WTC11 (cell line): Measurements from ENCODE around the gene CCDC178.

Experiments used
- ATF3 ChIP-seq: sonication (generic); formaldehyde crosslinking; conservative IDR thresholded peaks from 2 replicates; pipeline ENCODE4 v1.8.1; 2022; ENCODE audit warnings: mild to moderate bottlenecking, missing genetic modification reagents
- CREB1 ChIP-seq: sonication (generic); formaldehyde crosslinking; IDR thresholded peaks from 2 replicates; pipeline ENCODE4 v1.8.0; 2023; ENCODE audit warnings: mild to moderate bottlenecking, missing genetic modification reagents
- CTCF ChIP-seq: fragments of 200-600 bp; IDR thresholded peaks from 2 replicates; pipeline ENCODE4 v1.8.0; 2022; ENCODE audit warnings: antibody characterized with exemption
- ESRRA ChIP-seq: sonication (generic); formaldehyde crosslinking; IDR thresholded peaks from 2 replicates; pipeline ENCODE4 v1.8.1; 2022; ENCODE audit warnings: mild to moderate bottlenecking, missing genetic modification reagents, borderline replicate concordance
- IRF1 ChIP-seq: sonication (generic); formaldehyde crosslinking; IDR thresholded peaks from 2 replicates; pipeline ENCODE4 v1.8.0; 2023; ENCODE audit warnings: missing genetic modification reagents
- MAX ChIP-seq: sonication (generic); formaldehyde crosslinking; IDR thresholded peaks from 2 replicates; pipeline ENCODE4 v1.8.0; 2022; ENCODE audit warnings: mild to moderate bottlenecking, missing genetic modification reagents
- NFYB ChIP-seq: sonication (generic); formaldehyde crosslinking; conservative IDR thresholded peaks from 2 replicates; pipeline ENCODE4 v1.8.0; 2022; ENCODE audit warnings: low read depth, missing genetic modification reagents
- OVOL2 ChIP-seq: fragments of 250-450 bp; sonication (Bioruptor Pico); IDR thresholded peaks from 2 replicates; pipeline ENCODE4 v1.9.0; 2021; ENCODE audit warnings: mild to moderate bottlenecking, borderline replicate concordance
- ZNF232 ChIP-seq: sonication (generic); formaldehyde crosslinking; IDR thresholded peaks from 2 replicates; pipeline ENCODE4 v1.8.0; 2022; ENCODE audit warnings: mild to moderate bottlenecking, missing genetic modification reagents

- TF ChIP-seq ESRRA (CRISPR knock-in tag) (no peak), ZNF232 (CRISPR knock-in tag) (no peak), MAX (CRISPR knock-in tag) (no peak), CTCF (no peak), CREB1 (CRISPR knock-in tag) (no peak), NFYB (CRISPR knock-in tag) (no peak), IRF1 (no peak), ATF3 (CRISPR knock-in tag) (no peak), OVOL2 (CRISPR knock-in tag) (no peak)
These were observed 343.4 kb downstream of the CCDC178 start for GRCh38 chr18:33097126-33097525.
